ENCODE results near the gene UBE2V1.
"Not testable (repeated sequence)": the region's sequence is repeated elsewhere in the genome, so short reads cannot be mapped to it uniquely, and the experiment has no call there.

The UBE2V1 gene

GRCh38 chr20:50115591-50116367 lies 2.8 kb upstream of the UBE2V1 start:
- DNase-seq (ENCODE audit: low read depth in 2 of 2): peak; percentile 82

GRCh38 chr20:50115041-50115512 lies 2.1 kb upstream of the UBE2V1 start:
- no peak for DNase-seq (ENCODE audit: low read depth in 2 of 2)

- DNase-seq (ENCODE audit: low read depth in 2 of 2): no peak
Observed at GRCh38 chr20:50113420-50114224, 672 bp upstream of the UBE2V1 start.

- DNase-seq (ENCODE audit: low read depth in 2 of 2): no peak
Observed at GRCh38 chr20:50111829-50112495, 988 bp downstream of the UBE2V1 start.

GRCh38 chr20:50111120-50111828 lies 1.7 kb downstream of the UBE2V1 start:
- DNase-seq (ENCODE audit: low read depth in 2 of 2): peak; percentile 32 to 43

GRCh38 chr20:50110141-50111047 lies 2.6 kb downstream of the UBE2V1 start:
- DNase-seq (ENCODE audit: low read depth in 2 of 2): peak; percentile 48 to 58

GRCh38 chr20:50108556-50109235 lies 4.3 kb downstream of the UBE2V1 start:
- no peak for DNase-seq (ENCODE audit: low read depth in 2 of 2)

GRCh38 chr20:50107796-50108331 lies 5.1 kb downstream of the UBE2V1 start:
- DNase-seq (ENCODE audit: low read depth in 2 of 2): no peak

GRCh38 chr20:50107086-50107660 lies 5.8 kb downstream of the UBE2V1 start:
- no peak for DNase-seq (ENCODE audit: low read depth in 2 of 2)

GRCh38 chr20:50106669-50107068 lies 6.3 kb downstream of the UBE2V1 start:
- not testable (repeated sequence) for DNase-seq (ENCODE audit: low read depth in 2 of 2)

GRCh38 chr20:50103464-50104107 lies 9.4 kb downstream of the UBE2V1 start:
- DNase-seq (ENCODE audit: low read depth in 2 of 2): not testable (repeated sequence)

GRCh38 chr20:50102551-50102950 lies 10.4 kb downstream of the UBE2V1 start:
- not testable (repeated sequence) for DNase-seq (ENCODE audit: low read depth in 2 of 2)

GRCh38 chr20:50101887-50102286 lies 11.1 kb downstream of the UBE2V1 start:
- no peak for DNase-seq (ENCODE audit: low read depth in 2 of 2)

- DNase-seq (ENCODE audit: low read depth in 2 of 2): no peak
Observed at GRCh38 chr20:50101281-50101680, 11.7 kb downstream of the UBE2V1 start.

- DNase-seq (ENCODE audit: low read depth in 2 of 2): no peak
Observed at GRCh38 chr20:50100552-50100951, 12.4 kb downstream of the UBE2V1 start.

- no peak for DNase-seq (ENCODE audit: low read depth in 2 of 2)
Observed at GRCh38 chr20:50099565-50099991, 13.4 kb downstream of the UBE2V1 start.

GRCh38 chr20:50099113-50099512 lies 13.8 kb downstream of the UBE2V1 start:
- no peak for DNase-seq (ENCODE audit: low read depth in 2 of 2)

- no peak for DNase-seq (ENCODE audit: low read depth in 2 of 2)
Observed at GRCh38 chr20:50098259-50098658, 14.7 kb downstream of the UBE2V1 start.

GRCh38 chr20:50097843-50098242 lies 15.1 kb downstream of the UBE2V1 start:
- DNase-seq (ENCODE audit: low read depth in 2 of 2): no peak
